GOT3 (cell line): ENCODE measurements around the gene ARFGAP2.
"Not testable (repeated sequence)": the region's sequence is repeated elsewhere in the genome, so short reads cannot be mapped to it uniquely, and the experiment has no call there.

Source experiments
- DNase-seq: peaks from one replicate; lab custom pipeline; 2025; ENCODE audit warnings: mixed read lengths; lab: John Stamatoyannopoulos, UW

The ARFGAP2 gene

GRCh38 chr11:47176328-47177228, at the start of gene ARFGAP2:
TSS of gene ARFGAP2 (minus strand) at chr11:47176879. CDS start at chr11:47176853, 26 bp downstream.
- DNase-seq = peak; percentile 87

- DNase-seq = no peak
Observed at GRCh38 chr11:47225552-47226400, 49.1 kb upstream of the ARFGAP2 start.

- DNase-seq = no peak
Observed at GRCh38 chr11:47222696-47223095, 46.0 kb upstream of the ARFGAP2 start.

- no peak for DNase-seq
Observed at GRCh38 chr11:47220401-47220821, 43.7 kb upstream of the ARFGAP2 start.

- peak; percentile 42 for DNase-seq
Observed at GRCh38 chr11:47216121-47216798, 39.6 kb upstream of the ARFGAP2 start.

- DNase-seq = no peak
Observed at GRCh38 chr11:47215366-47215910, 38.8 kb upstream of the ARFGAP2 start.

GRCh38 chr11:47213950-47214565, 37.4 kb upstream of the ARFGAP2 start:
- peak; percentile 54 for DNase-seq

GRCh38 chr11:47212938-47213337, 36.3 kb upstream of the ARFGAP2 start:
- DNase-seq = no peak

GRCh38 chr11:47208628-47209027, 31.9 kb upstream of the ARFGAP2 start:
- DNase-seq = no peak

GRCh38 chr11:47208008-47208552, 31.4 kb upstream of the ARFGAP2 start:
- DNase-seq = not testable (repeated sequence)

GRCh38 chr11:47207459-47207858, 30.8 kb upstream of the ARFGAP2 start:
- DNase-seq = no peak

- DNase-seq = not testable (repeated sequence)
Observed at GRCh38 chr11:47206577-47206976, 29.9 kb upstream of the ARFGAP2 start.

- DNase-seq = no peak
Observed at GRCh38 chr11:47204637-47204989, 27.9 kb upstream of the ARFGAP2 start.

- no peak for DNase-seq
Observed at GRCh38 chr11:47202576-47202975, 25.9 kb upstream of the ARFGAP2 start.

- no peak for DNase-seq
Observed at GRCh38 chr11:47201015-47201414, 24.3 kb upstream of the ARFGAP2 start.

- DNase-seq = not testable (repeated sequence)
Observed at GRCh38 chr11:47198161-47198560, 21.5 kb upstream of the ARFGAP2 start.

GRCh38 chr11:47192111-47192510, 15.4 kb upstream of the ARFGAP2 start:
- no peak for DNase-seq

GRCh38 chr11:47191137-47191536, 14.5 kb upstream of the ARFGAP2 start:
- not testable (repeated sequence) for DNase-seq

GRCh38 chr11:47189100-47189834, 12.6 kb upstream of the ARFGAP2 start:
- DNase-seq = no peak

- DNase-seq = no peak
Observed at GRCh38 chr11:47188259-47188658, 11.6 kb upstream of the ARFGAP2 start.
